ENCODE data around the gene TBCK.

The TBCK gene

DNA sequence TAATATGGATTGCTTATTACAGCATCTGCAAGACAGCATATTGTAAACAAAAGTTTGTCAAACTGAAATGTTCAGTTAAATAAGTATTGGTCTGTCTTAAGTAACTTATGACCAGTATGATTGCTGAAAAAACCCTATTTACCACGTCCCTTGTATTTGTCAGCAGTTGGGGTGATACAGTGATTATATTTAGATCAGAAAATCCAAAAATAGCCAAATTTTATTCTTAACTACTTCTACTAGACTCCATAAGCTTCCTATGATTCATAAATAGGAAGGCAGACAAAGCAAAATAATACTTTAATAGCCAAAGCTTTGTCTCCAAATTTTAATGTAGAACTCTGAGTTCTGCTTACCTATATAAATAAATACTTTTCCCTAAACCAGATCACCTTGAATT lies 45.3 kb downstream of the TBCK start:
- H3K4me3 ChIP-seq (ENCODE audit: low read length): no peak overlapping the region
- TF ChIP-seq, protein P1, sequence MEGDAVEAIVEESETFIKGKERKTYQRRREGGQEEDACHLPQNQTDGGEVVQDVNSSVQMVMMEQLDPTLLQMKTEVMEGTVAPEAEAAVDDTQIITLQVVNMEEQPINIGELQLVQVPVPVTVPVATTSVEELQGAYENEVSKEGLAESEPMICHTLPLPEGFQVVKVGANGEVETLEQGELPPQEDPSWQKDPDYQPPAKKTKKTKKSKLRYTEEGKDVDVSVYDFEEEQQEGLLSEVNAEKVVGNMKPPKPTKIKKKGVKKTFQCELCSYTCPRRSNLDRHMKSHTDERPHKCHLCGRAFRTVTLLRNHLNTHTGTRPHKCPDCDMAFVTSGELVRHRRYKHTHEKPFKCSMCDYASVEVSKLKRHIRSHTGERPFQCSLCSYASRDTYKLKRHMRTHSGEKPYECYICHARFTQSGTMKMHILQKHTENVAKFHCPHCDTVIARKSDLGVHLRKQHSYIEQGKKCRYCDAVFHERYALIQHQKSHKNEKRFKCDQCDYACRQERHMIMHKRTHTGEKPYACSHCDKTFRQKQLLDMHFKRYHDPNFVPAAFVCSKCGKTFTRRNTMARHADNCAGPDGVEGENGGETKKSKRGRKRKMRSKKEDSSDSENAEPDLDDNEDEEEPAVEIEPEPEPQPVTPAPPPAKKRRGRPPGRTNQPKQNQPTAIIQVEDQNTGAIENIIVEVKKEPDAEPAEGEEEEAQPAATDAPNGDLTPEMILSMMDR (IDR thresholded peaks at IDR 0.05; ENCODE audit: insufficient read depth, low read depth, low read length, missing control alignments): no peak
- no peak for DNase-seq (ENCODE audit: low read depth)

DNA sequence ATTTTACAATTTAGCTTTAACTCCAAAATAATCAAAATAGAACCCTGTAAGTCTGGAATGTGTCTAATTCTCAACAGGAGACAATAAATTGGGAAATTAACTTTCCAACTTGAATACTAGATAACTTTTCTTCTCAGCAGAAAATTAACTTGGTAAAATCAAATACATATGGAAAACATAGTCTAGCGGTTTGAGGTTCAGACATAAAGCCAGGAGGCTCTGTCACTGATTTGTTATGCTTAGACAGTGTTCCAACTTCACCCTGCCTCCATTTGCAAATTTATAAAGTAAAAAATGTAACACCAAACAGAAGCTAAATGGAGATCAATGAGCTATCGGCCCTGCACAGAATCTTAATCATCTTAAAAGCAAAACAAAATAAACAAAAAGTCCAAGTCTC lies 46.3 kb downstream of the TBCK start:
- TF ChIP-seq, protein P1 (IDR thresholded peaks at IDR 0.05; ENCODE audit: insufficient read depth, low read depth, low read length, missing control alignments): no peak
- no peak overlapping the region for H3K4me3 ChIP-seq (ENCODE audit: low read length)
- DNase-seq (ENCODE audit: low read depth): no peak

DNA sequence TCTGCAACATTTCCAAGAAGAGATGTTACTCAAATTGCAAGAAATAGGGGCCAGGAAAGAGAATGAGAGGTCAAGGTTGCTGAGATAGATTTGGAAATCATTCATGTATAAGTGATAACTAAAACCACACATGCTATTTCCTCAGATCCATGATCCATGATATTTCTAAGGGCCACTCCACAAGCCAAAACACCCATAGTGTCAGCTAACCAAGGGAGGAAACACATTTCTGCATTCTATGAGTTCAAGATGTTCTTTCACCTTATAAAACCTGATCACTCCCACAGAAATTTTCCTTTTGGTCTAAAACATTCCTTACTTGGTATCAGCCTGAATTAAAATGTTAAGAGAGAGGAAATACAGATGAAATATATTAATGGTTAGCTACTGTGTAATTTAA lies 47.2 kb downstream of the TBCK start:
- DNase-seq (ENCODE audit: low read depth): no peak
- no peak overlapping the region for H3K4me3 ChIP-seq (ENCODE audit: low read length)

DNA sequence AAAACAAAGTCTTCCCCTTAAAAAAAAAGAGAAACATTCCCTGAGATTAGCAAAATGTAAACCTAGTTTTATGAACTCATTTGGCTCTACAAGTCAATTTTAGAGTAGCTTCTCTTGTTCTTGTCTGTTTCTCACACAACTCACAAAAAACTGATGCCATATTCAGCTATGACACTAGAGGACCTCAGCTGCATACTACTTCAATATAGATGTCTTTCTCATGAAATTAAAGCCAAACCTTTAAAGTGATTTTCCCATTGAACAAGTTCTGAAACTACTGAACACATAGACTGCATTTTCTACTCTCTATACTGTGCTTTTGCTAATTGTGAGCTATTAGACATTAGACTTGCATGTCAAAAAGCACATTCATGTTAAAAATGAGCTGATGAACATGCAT lies 49.8 kb downstream of the TBCK start:
- no peak overlapping the region for H3K4me3 ChIP-seq (ENCODE audit: low read length)
- TF ChIP-seq, protein P1 (IDR thresholded peaks at IDR 0.05; ENCODE audit: insufficient read depth, low read depth, low read length, missing control alignments): peak; percentile 59
- DNase-seq (ENCODE audit: low read depth): peak; percentile 66

More for the DNA sequence above, 47.2 kb downstream of the TBCK start:
- TF ChIP-seq, protein P1 (IDR thresholded peaks at IDR 0.05; ENCODE audit: insufficient read depth, low read depth, low read length, missing control alignments): no peak

DNA sequence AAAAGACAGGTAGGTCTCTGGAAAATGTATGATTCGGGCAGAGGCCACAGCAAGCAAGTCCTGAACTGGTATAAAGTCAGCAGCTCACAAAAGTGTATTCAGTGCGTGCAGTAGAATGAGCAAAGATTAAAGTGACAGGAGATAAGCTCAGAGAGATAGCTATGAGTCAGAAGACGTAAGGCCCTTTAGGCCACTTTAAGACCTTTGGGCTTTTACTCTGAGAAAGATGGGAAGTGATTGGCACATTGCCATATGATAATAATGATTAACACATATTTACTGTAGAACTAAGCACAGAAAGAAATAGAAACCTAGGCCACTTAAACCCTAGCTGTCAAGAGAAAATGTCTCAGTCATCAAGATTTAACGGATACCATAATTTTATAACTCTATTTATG lies 51.7 kb downstream of the TBCK start:
- TF ChIP-seq, protein P1 (IDR thresholded peaks at IDR 0.05; ENCODE audit: insufficient read depth, low read depth, low read length, missing control alignments): no peak
- no peak overlapping the region for H3K4me3 ChIP-seq (ENCODE audit: low read length)
- peak; percentile 58 for DNase-seq (ENCODE audit: low read depth)

DNA sequence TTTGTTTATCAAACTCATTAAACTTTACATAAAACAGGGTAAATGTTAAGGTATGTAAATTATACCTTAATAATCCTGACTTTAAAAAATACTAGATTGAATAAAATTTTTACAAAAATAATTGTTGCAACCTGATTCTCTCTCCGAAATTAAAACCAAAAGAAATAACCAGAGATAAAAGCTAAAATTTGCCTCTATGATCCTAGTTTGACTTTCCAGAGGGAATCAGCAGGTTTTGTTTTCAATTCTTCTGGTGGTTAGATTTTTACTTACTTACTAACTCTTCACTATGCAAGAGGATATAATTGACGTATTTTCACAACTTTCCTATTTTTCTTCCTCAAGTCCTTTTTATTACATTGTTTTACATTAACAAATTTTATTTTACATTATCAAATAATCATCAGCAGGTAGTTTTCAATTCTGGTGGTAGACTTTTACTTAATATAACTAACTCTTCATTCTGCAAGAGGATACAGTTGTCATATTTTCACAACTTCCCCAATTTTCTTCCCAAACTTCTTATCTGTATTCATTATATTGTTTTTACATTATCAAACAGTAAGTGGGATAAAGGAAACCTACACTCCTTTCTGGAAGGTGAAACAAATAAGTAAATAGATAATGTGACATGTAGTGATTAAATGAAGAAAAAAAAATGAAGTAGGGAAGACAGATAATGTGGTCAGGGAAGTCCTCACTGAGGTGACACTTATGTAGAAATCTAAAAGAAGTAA lies 52.2 kb downstream of the TBCK start:
- TF ChIP-seq, protein P1 (IDR thresholded peaks at IDR 0.05; ENCODE audit: insufficient read depth, low read depth, low read length, missing control alignments): no peak
- DNase-seq (ENCODE audit: low read depth): no peak

DNA sequence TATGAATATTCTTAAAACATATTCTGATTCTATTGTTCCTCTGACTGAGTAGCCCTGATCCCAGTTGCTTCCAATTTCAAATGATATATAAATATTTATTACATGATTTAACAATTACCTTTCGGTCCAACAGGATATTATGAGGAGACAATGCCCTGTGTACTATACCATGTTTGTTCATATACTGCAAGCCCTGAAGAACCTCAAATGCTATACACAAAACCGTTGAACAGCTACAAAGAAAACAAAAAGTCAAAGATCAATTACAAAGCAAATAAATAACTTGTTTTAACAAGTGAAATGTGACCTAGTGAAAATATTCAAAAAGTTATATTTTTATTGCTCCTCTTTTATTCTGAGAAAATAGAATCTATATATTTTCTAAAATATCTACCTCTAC lies 54.0 kb downstream of the TBCK start:
- TF ChIP-seq, protein P1 (IDR thresholded peaks at IDR 0.05; ENCODE audit: insufficient read depth, low read depth, low read length, missing control alignments): no peak
- no peak overlapping the region for H3K4me3 ChIP-seq (ENCODE audit: low read length)

More for the DNA sequence above, 52.2 kb downstream of the TBCK start:
- H3K4me3 ChIP-seq (ENCODE audit: low read length): no peak overlapping the region

More for the DNA sequence above, 54.0 kb downstream of the TBCK start:
- no peak for DNase-seq (ENCODE audit: low read depth)

Data from epithelial cell of esophagus (primary cell).